Hepatic stellate cell (primary cell): ENCODE results near the gene ROPN1L.
A peak's percentile ranks its signal among the peaks of the same experiment; 100 is the strongest.

Experiments
- DNase-seq: peaks from one replicate; pipeline ENCODE4 v3.0.0; 2011; ENCODE audit warnings: low spot score

ROPN1L gene

GRCh38 chr5:10427978-10428377 lies 13.7 kb upstream of the ROPN1L start:
- no peak for DNase-seq

- no peak for DNase-seq
Observed at GRCh38 chr5:10431415-10431814, 10.3 kb upstream of the ROPN1L start.

GRCh38 chr5:10432059-10433008 lies 9.3 kb upstream of the ROPN1L start:
- no peak for DNase-seq

GRCh38 chr5:10434392-10434791 lies 7.3 kb upstream of the ROPN1L start:
- DNase-seq, result peak; percentile 45

- no peak for DNase-seq
Observed at GRCh38 chr5:10438301-10438700, 3.4 kb upstream of the ROPN1L start.

GRCh38 chr5:10439692-10440091 lies 2.0 kb upstream of the ROPN1L start:
- DNase-seq, result no peak

GRCh38 chr5:10440367-10440990 lies 1.2 kb upstream of the ROPN1L start:
- no peak for DNase-seq

GRCh38 chr5:10441992-10442435 lies 335 bp downstream of the ROPN1L start:
- peak; percentile 63 for DNase-seq

GRCh38 chr5:10442576-10442975 lies 897 bp downstream of the ROPN1L start:
- no peak for DNase-seq

- no peak for DNase-seq
Observed at GRCh38 chr5:10445352-10445751, 3.7 kb downstream of the ROPN1L start.

- DNase-seq, result no peak
Observed at GRCh38 chr5:10446490-10446889, 4.8 kb downstream of the ROPN1L start.

GRCh38 chr5:10447041-10447440 lies 5.4 kb downstream of the ROPN1L start:
- DNase-seq, result no peak

- DNase-seq, result no peak
Observed at GRCh38 chr5:10448754-10449360, 7.2 kb downstream of the ROPN1L start.

GRCh38 chr5:10451137-10451824 lies 9.6 kb downstream of the ROPN1L start:
- DNase-seq, result no peak

GRCh38 chr5:10452768-10453331 lies 11.2 kb downstream of the ROPN1L start:
- peak; percentile 89 for DNase-seq

GRCh38 chr5:10453545-10453944 lies 11.9 kb downstream of the ROPN1L start:
- no peak for DNase-seq

- no peak for DNase-seq
Observed at GRCh38 chr5:10454591-10455276, 13.1 kb downstream of the ROPN1L start.

GRCh38 chr5:10455277-10455670 lies 13.6 kb downstream of the ROPN1L start:
- no peak for DNase-seq

GRCh38 chr5:10456583-10457420 lies 15.1 kb downstream of the ROPN1L start:
- DNase-seq, result no peak
